ENCODE measurements around the gene MED12.

The MED12 gene

GRCh38 chrX:71106427-71106826 is 12.0 kb upstream of the MED12 start, which contains the start of gene CXorf65:
Gene CXorf65, minus strand, starts transcription at chrX:71106740. Its CDS starts 184 bp downstream, at chrX:71106556.
- H3K9me3 ChIP-seq (ENCODE audit: control insufficient read depth, low read length): no peaks in the 10 kb centered on the region
- H3K27me3 ChIP-seq (ENCODE audit: control insufficient read depth, insufficient read depth, low read length): no peaks in the 10 kb centered on the region
- TF ChIP-seq, protein P1, sequence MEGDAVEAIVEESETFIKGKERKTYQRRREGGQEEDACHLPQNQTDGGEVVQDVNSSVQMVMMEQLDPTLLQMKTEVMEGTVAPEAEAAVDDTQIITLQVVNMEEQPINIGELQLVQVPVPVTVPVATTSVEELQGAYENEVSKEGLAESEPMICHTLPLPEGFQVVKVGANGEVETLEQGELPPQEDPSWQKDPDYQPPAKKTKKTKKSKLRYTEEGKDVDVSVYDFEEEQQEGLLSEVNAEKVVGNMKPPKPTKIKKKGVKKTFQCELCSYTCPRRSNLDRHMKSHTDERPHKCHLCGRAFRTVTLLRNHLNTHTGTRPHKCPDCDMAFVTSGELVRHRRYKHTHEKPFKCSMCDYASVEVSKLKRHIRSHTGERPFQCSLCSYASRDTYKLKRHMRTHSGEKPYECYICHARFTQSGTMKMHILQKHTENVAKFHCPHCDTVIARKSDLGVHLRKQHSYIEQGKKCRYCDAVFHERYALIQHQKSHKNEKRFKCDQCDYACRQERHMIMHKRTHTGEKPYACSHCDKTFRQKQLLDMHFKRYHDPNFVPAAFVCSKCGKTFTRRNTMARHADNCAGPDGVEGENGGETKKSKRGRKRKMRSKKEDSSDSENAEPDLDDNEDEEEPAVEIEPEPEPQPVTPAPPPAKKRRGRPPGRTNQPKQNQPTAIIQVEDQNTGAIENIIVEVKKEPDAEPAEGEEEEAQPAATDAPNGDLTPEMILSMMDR (IDR thresholded peaks at IDR 0.05): no peak
- H2AFZ ChIP-seq: no peak within 1 kb of the TSS
- H3K4me3 ChIP-seq (ENCODE audit: low read depth, low read length): no peak within 1 kb of the TSS
- H3K9ac ChIP-seq: no peak within 1 kb of the TSS
- H3K4me1 ChIP-seq: peaks cover 3% of the 10 kb centered on the region
- no peaks in the 10 kb centered on the region for H3K36me3 ChIP-seq (ENCODE audit: control insufficient read depth, insufficient read depth, low read length)
- no peak within 1 kb of the TSS for H3K4me2 ChIP-seq (ENCODE audit: low read length)
- no peak within 1 kb of the TSS for H3K27ac ChIP-seq
- H3K79me2 ChIP-seq: no peaks in the 10 kb centered on the region

GRCh38 chrX:71107245-71107644 is 11.2 kb upstream of the MED12 start:
- Histone ChIP-seq H3K9me3 (ENCODE audit: control insufficient read depth, low read length) (no peaks in the 10 kb centered on the region), H3K4me1 (peaks cover 3% of the 10 kb centered on the region), H3K79me2 (no peaks in the 10 kb centered on the region), H3K36me3 (ENCODE audit: control insufficient read depth, insufficient read depth, low read length) (no peaks in the 10 kb centered on the region), H3K4me2 (ENCODE audit: low read length) (no peak overlapping the region), H2AFZ (no peak overlapping the region), H3K27ac (no peak overlapping the region), H3K27me3 (ENCODE audit: control insufficient read depth, insufficient read depth, low read length) (no peaks in the 10 kb centered on the region), H3K9ac (no peak overlapping the region), H3K4me3 (ENCODE audit: low read depth, low read length) (no peak overlapping the region)
- TF ChIP-seq, protein P1 (IDR thresholded peaks at IDR 0.05): no peak

DNA sequence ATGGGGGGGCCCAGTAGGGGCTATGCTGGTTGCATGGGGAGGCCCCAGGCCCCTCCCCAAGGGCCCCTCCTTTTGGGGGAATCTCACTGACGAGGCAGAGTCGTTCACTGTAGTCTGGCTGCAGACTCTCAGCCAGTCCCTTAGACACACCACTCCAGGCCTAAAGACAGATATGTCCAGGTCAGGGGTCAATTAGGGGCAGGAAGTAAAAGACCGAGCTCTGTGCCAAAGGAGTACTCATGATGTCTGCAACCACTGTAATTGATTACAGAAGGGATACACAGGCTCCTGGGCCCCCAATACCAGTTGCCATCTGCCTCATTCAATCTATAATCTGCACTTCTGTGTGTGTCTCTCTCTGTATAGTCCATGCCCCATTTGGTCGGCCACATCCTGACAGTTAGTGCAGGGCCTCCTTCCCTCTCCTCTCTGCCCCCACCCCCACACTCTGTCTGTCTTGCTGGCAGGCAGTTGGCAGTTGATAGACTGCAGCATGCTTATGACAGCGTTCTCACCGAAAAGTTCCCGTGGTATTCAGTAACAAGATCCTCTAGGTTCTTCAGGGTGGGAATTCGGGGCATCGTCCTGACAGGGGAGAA is 10.5 kb upstream of the MED12 start:
- Histone ChIP-seq H3K27ac (no peak overlapping the region), H2AFZ (no peak overlapping the region), H3K9me3 (ENCODE audit: control insufficient read depth, low read length) (no peaks in the 10 kb centered on the region), H3K4me3 (ENCODE audit: low read depth, low read length) (no peak overlapping the region), H3K27me3 (ENCODE audit: control insufficient read depth, insufficient read depth, low read length) (no peaks in the 10 kb centered on the region), H3K4me2 (ENCODE audit: low read length) (no peak overlapping the region), H3K36me3 (ENCODE audit: control insufficient read depth, insufficient read depth, low read length) (no peaks in the 10 kb centered on the region), H3K4me1 (peaks cover 3% of the 10 kb centered on the region), H3K9ac (no peak overlapping the region), H3K79me2 (no peaks in the 10 kb centered on the region)
- TF ChIP-seq, protein P1 (IDR thresholded peaks at IDR 0.05): no peak

- Histone ChIP-seq H3K9ac (no peak overlapping the region), H3K4me1 (no peaks in the 10 kb centered on the region), H2AFZ (no peak overlapping the region), H3K27me3 (ENCODE audit: control insufficient read depth, insufficient read depth, low read length) (no peaks in the 10 kb centered on the region), H3K4me3 (ENCODE audit: low read depth, low read length) (no peak overlapping the region), H3K4me2 (ENCODE audit: low read length) (no peak overlapping the region), H3K27ac (no peak overlapping the region), H3K9me3 (ENCODE audit: control insufficient read depth, low read length) (no peaks in the 10 kb centered on the region), H3K79me2 (no peaks in the 10 kb centered on the region), H3K36me3 (ENCODE audit: control insufficient read depth, insufficient read depth, low read length) (no peaks in the 10 kb centered on the region)
- TF ChIP-seq, protein P1 (IDR thresholded peaks at IDR 0.05): no peak
Observed at GRCh38 chrX:71109051-71109450, 9.3 kb upstream of the MED12 start.
